GM12878 (cell line): ENCODE results near the gene TCF12. TPM values are rescaled to one million over a fixed set of nuclear protein-coding genes. Genes with fewer than 3 reads are reported as not detected.

Experiments used
- ATAC-seq: fragments of 200-7000 bp; cut with Tn5 transposase; 3 replicates; pipeline ENCODE4 v1.9.1; 2020; ENCODE audit warnings: mild to moderate bottlenecking, moderate library complexity
- BruUV-seq: library from RNA; stranded (reverse); fragments of 400-500 nt; replicated peaks from 2 replicates; lab custom pipeline; 2021; lab: Mats Ljungman, UMichigan
- CTCF ChIA-PET: fragments of 300-600 bp; sonication (Branson Sonifier 250); formaldehyde crosslinking; extraction: SDS; loops from one replicate; lab custom pipeline; 2021; ENCODE audit warnings: inconsistent platforms; lab: Yijun Ruan, JAX
- POLR2A ChIA-PET: fragments of 350-600 bp; formaldehyde crosslinking; extraction: SDS; loops from one replicate; lab custom pipeline; 2021; ENCODE audit warnings: inconsistent platforms; lab: Charles Lee
- RAD21 ChIA-PET: fragments of 300-600 bp; sonication (Branson Sonifier 250); formaldehyde crosslinking; loops from one replicate; lab custom pipeline; 2023; ENCODE audit warnings: antibody characterized with exemption; ENCODE audit not compliant: unreplicated experiment; lab: Charles Lee
- SMC1A ChIA-PET: fragments of 300-600 bp; sonication (Branson Sonifier 250); formaldehyde crosslinking; loops from one replicate; lab custom pipeline; 2023; ENCODE audit not compliant: unreplicated experiment, uncharacterized antibody; lab: Charles Lee
- DNase-seq: peaks from one replicate; pipeline ENCODE4 v3.0.0-alpha.2; 2011; ENCODE audit warnings: low read depth, low spot score
- FAIRE-seq: peaks from 3 replicates; lab custom pipeline; 2011; peaks lifted over from hg19 to GRCh38; lab: Jason Lieb, UNC
- H2AFZ ChIP-seq: 2 replicates; pipeline ENCODE4 v1.6.0; 2011; ENCODE audit warnings: low read depth, low read length, control low read depth; ENCODE audit not compliant: control insufficient read depth
- H3K27ac ChIP-seq: 2 replicates; pipeline ENCODE4 v1.5.1; 2011; ENCODE audit warnings: control low read depth; ENCODE audit not compliant: control insufficient read depth, insufficient read depth
- H3K27me3 ChIP-seq, 2 experiments: replicated peaks in 1 of 2; 2 replicates each; pipeline versions ENCODE4 v1.6.0 to v1.6.1; 2011; ENCODE audit warnings: low read length in 1 of 2; ENCODE audit not compliant: control insufficient read depth in 2 of 2, insufficient read depth in 2 of 2
- H3K36me3 ChIP-seq, 2 experiments: 2 replicates each; pipeline ENCODE4 v1.5.1; 2011; ENCODE audit warnings: low read length in 1 of 2; ENCODE audit not compliant: control insufficient read depth in 2 of 2, insufficient read depth in 2 of 2
- H3K4me1 ChIP-seq: 2 replicates; pipeline ENCODE4 v1.6.1; 2011; ENCODE audit warnings: mild to moderate bottlenecking, low read length, moderate library complexity, mixed read lengths; ENCODE audit not compliant: control insufficient read depth, insufficient read depth
- H3K4me2 ChIP-seq: 2 replicates; pipeline ENCODE4 v1.6.0; 2011; ENCODE audit warnings: control low read depth; ENCODE audit not compliant: control insufficient read depth, insufficient read depth
- H3K4me3 ChIP-seq: fragments of 200-600 bp; sonication (generic); 2 replicates; pipeline ENCODE4 v1.5.1; 2016
- H3K79me2 ChIP-seq: 2 replicates; pipeline ENCODE4 v1.6.0; 2011; ENCODE audit warnings: low read length; ENCODE audit not compliant: control insufficient read depth, insufficient read depth
- H3K9ac ChIP-seq: 2 replicates; pipeline ENCODE4 v1.8.0; 2011; ENCODE audit warnings: low read length, control low read depth, mixed read lengths; ENCODE audit not compliant: control insufficient read depth, insufficient read depth
- H3K9me3 ChIP-seq: replicated peaks from 3 replicates; pipeline ENCODE4 v1.5.1; 2011; ENCODE audit warnings: mild to moderate bottlenecking, low read length; ENCODE audit not compliant: control insufficient read depth, insufficient read depth
- H4K20me1 ChIP-seq: 2 replicates; pipeline ENCODE4 v1.6.0; 2011; ENCODE audit not compliant: control insufficient read depth, insufficient read depth
- CHD4 ChIP-seq: fragments of 200-600 bp; sonication (generic); IDR thresholded peaks from 2 replicates; pipeline ENCODE4 v1.6.1; 2016; ENCODE audit warnings: mild to moderate bottlenecking
- CREM ChIP-seq: IDR thresholded peaks from 2 replicates; pipeline ENCODE4 v1.6.1; 2014; ENCODE audit warnings: antibody characterized with exemption, low read depth
- EGR1 ChIP-seq, 2 experiments: IDR thresholded peaks; 1 replicate in 1 of 2; 2 replicates in 1 of 2; pipeline ENCODE4 v1.6.1; 2011 to 2012; ENCODE audit warnings: low read depth in 2 of 2, low read length in 2 of 2, borderline replicate concordance in 1 of 2, mild to moderate bottlenecking in 1 of 2, moderate library complexity in 1 of 2
- FOXK2 ChIP-seq: fragments of 450-650 bp; IDR thresholded peaks from 2 replicates; pipeline ENCODE4 v1.6.1; 2017; ENCODE audit warnings: mild to moderate bottlenecking, moderate library complexity
- GATAD2B ChIP-seq: fragments of 450-650 bp; conservative IDR thresholded peaks from 2 replicates; pipeline ENCODE4 v1.6.1; 2017; ENCODE audit warnings: low read depth, mild to moderate bottlenecking, moderate library complexity
- MEF2A ChIP-seq: IDR thresholded peaks from 2 replicates; pipeline ENCODE4 v1.6.1; 2011; ENCODE audit warnings: low read depth, mild to moderate bottlenecking, low read length, moderate library complexity; ENCODE audit not compliant: insufficient read depth
- RB1 ChIP-seq: fragments of 450-650 bp; formaldehyde crosslinking; IDR thresholded peaks from 2 replicates; pipeline ENCODE4 v1.6.1; 2017; ENCODE audit warnings: mild to moderate bottlenecking, borderline replicate concordance
- RBBP5 ChIP-seq: fragments of 200-600 bp; sonication (generic); conservative IDR thresholded peaks from 2 replicates; pipeline ENCODE4 v1.6.1; 2016
- RUNX3 ChIP-seq: IDR thresholded peaks from 2 replicates; pipeline ENCODE4 v1.6.1; 2012; ENCODE audit warnings: low read length, inconsistent platforms
- WGBS: methylation state at CpG from one replicate; pipeline ENCODE4 v1.1.6; 2016; ENCODE audit warnings: low lambda C conversion rate; ENCODE audit not compliant: insufficient replicate concordance, insufficient coverage; ENCODE audit errors: missing lambda C conversion rate; 5-methylcytosine and 5-hydroxymethylcytosine counted together
- in situ Hi-C: fragments of 300-500 bp; cut with MboI; formaldehyde crosslinking; loops from 9 replicates; pipeline ENCODE4 v1.14.3; 2018; ENCODE audit warnings: mixed read lengths
- intact Hi-C: fragments of 100-400 bp; cut with micrococcal nuclease; formaldehyde crosslinking; loops from one replicate; pipeline ENCODE4 v1.14.2; 2022; ENCODE audit not compliant: unreplicated experiment
- polyA plus RNA-seq, 11 experiments: library from polyadenylated mRNA; depleted of rRNA in 4 of 11; unstranded in 6 of 11; stranded (reverse) in 5 of 11; fragments of >200 nt; fragmentation: Nextera tagmentation in 4 of 11; fragmentation: Illumina TruSeq in 1 of 11; extraction: Ambion mirVana in 4 of 11; extraction: Trizol in 1 of 11; gene quantifications; 1 replicate in 1 of 11; 2 replicates in 10 of 11; pipeline versions ENCODE4 v1.2.1 to v1.2.3, GENCODE V29; 2011 to 2016; ENCODE audit warnings: inconsistent platforms in 2 of 11, missing spikeins in 2 of 11, low read depth in 1 of 11
- total RNA-seq, 4 experiments: library from RNA; depleted of rRNA in 3 of 4; stranded (reverse); fragments of >200 nt in 3 of 4; fragmentation: Illumina TruSeq in 1 of 4; extraction: Trizol in 1 of 4; gene quantifications; 2 replicates each; pipeline versions ENCODE4 v1.2.1 to v1.2.3, GENCODE V29; 2013 to 2021
- TF ChIP-seq, protein P1 (sequence below): fragments of 450-650 bp; IDR thresholded peaks from 2 replicates; pipeline ENCODE4 v1.6.1; 2018; ENCODE audit warnings: mild to moderate bottlenecking, low read depth, moderate library complexity; ENCODE audit not compliant: partially characterized antibody

TCF12 gene
- total and polyA plus RNA-seq, 10 of the 15 experiments (the other 5 are each of a cell fraction or from before 2014, with no cell fraction given) = 8.2 to 70.9 (median 49.5) TPM

DNA sequence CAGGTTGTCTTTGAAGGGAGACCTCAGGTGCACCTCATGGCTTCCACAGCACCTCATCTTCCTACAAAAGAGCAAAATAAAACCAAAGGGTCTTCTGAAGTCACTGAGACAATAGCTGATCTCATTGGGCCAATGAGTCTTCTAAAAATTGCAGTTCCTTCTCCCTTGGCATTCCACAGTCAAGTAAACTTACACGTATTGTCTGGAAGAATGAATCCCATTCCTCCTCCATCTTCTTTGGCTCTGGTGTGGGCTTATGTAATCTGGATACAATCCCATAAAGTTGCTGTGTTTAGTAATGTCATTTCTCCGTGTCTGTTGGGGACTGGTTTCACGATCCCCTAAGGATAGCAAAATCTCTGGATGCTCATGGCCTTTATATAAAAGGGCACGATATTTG is 372.4 kb downstream of the TCF12 start:
- H3K9me3 ChIP-seq = no peaks in the 10 kb centered on the region
- TF ChIP-seq CHD4 = no peak
- TF ChIP-seq, all 136 proteins: peak for 0
- POLR2A ChIA-PET = no interaction called here
- FAIRE-seq (no peak), DNase-seq (no peak), ATAC-seq (no peak)
- H3K27me3 ChIP-seq = no peaks in the 10 kb centered on the region
- H3K4me1 ChIP-seq = peaks cover 20% of the 10 kb centered on the region; the same call in 1 of the 2 replicates
- H3K9ac ChIP-seq = no peak overlapping the region
- BruUV-seq = no TSS peak
- H3K79me2 ChIP-seq = no peaks in the 10 kb centered on the region
- no peak overlapping the region for H3K27ac ChIP-seq
- H3K4me2 ChIP-seq = no peak overlapping the region
- 98% methylated on average over 4 of the region's 4 CpGs for WGBS
- no peak overlapping the region for H2AFZ ChIP-seq
- H3K36me3 ChIP-seq = peaks cover 6 to 9% of the 10 kb centered on the region in 2 experiments
- SMC1A ChIA-PET = no interaction called here
- CTCF ChIA-PET = interaction anchor here (1.1 kb wide), 1 partner anchor 16 kb away, joined by 3 read pairs; no protein-coding TSS in a partner anchor
- RAD21 ChIA-PET = interaction anchor here (1.7 kb wide), 1 partner anchor 144 kb away, joined by 7 read pairs; no protein-coding TSS in a partner anchor
- in situ Hi-C loops = no loop called here
- H4K20me1 ChIP-seq = no peaks in the 10 kb centered on the region
- no peak overlapping the region for H3K4me3 ChIP-seq
- intact Hi-C loops = no loop called here

DNA sequence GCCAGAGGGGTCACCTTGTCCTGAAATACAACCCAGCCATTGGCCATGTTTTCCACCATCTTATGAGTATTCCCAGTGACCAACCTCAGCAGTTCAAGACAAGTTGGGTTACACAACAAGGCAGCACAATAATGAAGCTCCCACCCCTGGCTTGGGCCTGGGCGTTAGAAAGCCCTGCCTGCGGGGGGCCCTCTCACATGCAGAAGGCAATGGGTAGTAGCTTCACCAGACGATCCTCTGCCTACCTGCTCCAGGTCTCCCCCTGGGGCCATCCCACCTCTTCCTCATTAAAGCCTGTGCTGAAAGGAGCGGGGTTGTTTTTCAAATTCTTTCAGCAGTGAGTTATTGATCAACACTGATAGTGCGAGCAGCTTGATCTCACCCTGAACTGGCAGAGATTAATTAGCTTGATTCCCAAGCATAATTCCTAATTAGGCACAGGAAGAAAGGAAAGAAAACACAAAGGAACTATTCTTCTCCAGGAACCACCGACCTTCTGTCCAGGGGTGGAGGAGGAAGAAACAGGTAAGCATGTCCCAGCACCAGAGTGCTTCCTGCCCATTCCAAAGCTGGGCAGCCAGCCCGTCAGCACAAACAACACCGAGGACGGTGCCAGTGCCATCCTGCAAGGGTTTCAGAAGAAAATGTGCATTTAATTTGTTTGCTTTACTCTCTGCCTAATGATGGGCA is 378.2 kb downstream of the TCF12 start:
- no peak for DNase-seq
- no peaks in the 10 kb centered on the region for H3K36me3 ChIP-seq
- H3K4me1 ChIP-seq = peaks cover 34% of the 10 kb centered on the region
- no peak overlapping the region for H3K9ac ChIP-seq
- POLR2A ChIA-PET = interaction anchor here (0.7 kb wide), 1 partner anchor 9 kb away, joined by 4 read pairs; no protein-coding TSS in a partner anchor
- WGBS = 79% methylated on average over 9 of the region's 9 CpGs
- H3K9me3 ChIP-seq = no peaks in the 10 kb centered on the region
- no peak overlapping the region for H3K27ac ChIP-seq
- BruUV-seq = no TSS peak
- intact Hi-C loops (no loop called here), in situ Hi-C loops (no loop called here)
- H3K27me3 ChIP-seq = no peaks in the 10 kb centered on the region
- no peak for TF ChIP-seq RUNX3
- no peak for TF ChIP-seq CREM
- no peak for TF ChIP-seq FOXK2
- no peak for TF ChIP-seq RB1
- TF ChIP-seq, protein P1, sequence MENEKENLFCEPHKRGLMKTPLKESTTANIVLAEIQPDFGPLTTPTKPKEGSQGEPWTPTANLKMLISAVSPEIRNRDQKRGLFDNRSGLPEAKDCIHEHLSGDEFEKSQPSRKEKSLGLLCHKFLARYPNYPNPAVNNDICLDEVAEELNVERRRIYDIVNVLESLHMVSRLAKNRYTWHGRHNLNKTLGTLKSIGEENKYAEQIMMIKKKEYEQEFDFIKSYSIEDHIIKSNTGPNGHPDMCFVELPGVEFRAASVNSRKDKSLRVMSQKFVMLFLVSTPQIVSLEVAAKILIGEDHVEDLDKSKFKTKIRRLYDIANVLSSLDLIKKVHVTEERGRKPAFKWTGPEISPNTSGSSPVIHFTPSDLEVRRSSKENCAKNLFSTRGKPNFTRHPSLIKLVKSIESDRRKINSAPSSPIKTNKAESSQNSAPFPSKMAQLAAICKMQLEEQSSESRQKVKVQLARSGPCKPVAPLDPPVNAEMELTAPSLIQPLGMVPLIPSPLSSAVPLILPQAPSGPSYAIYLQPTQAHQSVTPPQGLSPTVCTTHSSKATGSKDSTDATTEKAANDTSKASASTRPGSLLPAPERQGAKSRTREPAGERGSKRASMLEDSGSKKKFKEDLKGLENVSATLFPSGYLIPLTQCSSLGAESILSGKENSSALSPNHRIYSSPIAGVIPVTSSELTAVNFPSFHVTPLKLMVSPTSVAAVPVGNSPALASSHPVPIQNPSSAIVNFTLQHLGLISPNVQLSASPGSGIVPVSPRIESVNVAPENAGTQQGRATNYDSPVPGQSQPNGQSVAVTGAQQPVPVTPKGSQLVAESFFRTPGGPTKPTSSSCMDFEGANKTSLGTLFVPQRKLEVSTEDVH = no peak
- no peak for TF ChIP-seq RBBP5
- TF ChIP-seq MEF2A = no peak
- TF ChIP-seq EGR1 (IDR thresholded peaks at IDR 0.05; ENCODE audit: borderline replicate concordance in 1 of 2, low read depth in 2 of 2, low read length in 2 of 2) = no peak
- TF ChIP-seq GATAD2B = no peak
- peaks cover 13% of the 10 kb centered on the region for H3K79me2 ChIP-seq
- no peak for ATAC-seq
- CTCF ChIA-PET = interaction anchor here (0.9 to 3.1 kb wide), 4 partner anchors 9 to 150 kb away, joined by 3 to 12 read pairs (median 5); no protein-coding TSS in a partner anchor
- no peak overlapping the region for H3K4me2 ChIP-seq
- no peak for FAIRE-seq
- no peaks in the 10 kb centered on the region for H4K20me1 ChIP-seq
- SMC1A ChIA-PET = interaction anchor here (0.6 to 1.9 kb wide), 5 partner anchors 10 to 150 kb away, joined by 3 to 6 read pairs (median 3); no protein-coding TSS in a partner anchor
- no peak overlapping the region for H3K4me3 ChIP-seq
- no peak overlapping the region for H2AFZ ChIP-seq
- RAD21 ChIA-PET = interaction anchor here (1.5 to 1.6 kb wide), 2 partner anchors 9 to 11 kb away, joined by 7 to 10 read pairs; no protein-coding TSS in a partner anchor
